Tibial nerve (tissue), 3 donors: ENCODE measurements around the gene NRXN3.

Experiments used
- POLR2A ChIP-seq, 2 donors: fragments of 450-650 bp; IDR thresholded peaks; one replicate each; pipeline ENCODE4 v1.6.1; 2017; ENCODE audit warnings: antibody characterized with exemption in 2 of 2, mild to moderate bottlenecking in 2 of 2, moderate library complexity in 2 of 2
- TF ChIP-seq, protein P1 (sequence below), 5 experiments: fragments of 200-600 bp in 3 of 5; fragments of 450-650 bp in 2 of 5; sonication (generic) in 3 of 5; IDR thresholded peaks; one replicate each; pipeline ENCODE4 v1.5.1; 2016 to 2019; ENCODE audit warnings: antibody characterized with exemption in 5 of 5, mild to moderate bottlenecking in 3 of 5, moderate library complexity in 2 of 5

DNA sequence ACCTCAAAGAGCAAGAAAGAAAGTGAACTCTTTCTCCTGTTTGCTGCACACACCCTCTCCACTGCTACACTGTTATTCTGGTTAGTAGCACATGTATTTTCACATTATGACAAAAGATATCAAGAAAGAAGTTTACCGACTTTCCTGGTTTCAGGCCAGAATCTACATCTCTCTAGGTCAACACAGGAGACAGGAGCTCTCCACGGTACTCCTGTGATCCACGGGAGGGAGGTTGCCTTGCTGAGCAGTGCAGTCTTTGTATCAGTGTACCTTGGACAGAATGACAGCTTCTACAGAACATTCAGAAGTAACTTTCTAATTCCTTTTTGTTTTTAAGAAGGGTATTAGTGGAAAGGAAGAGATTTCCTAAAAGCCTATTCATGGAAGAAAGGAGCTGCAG lies 805.6 kb downstream of the NRXN3 start:
- TF ChIP-seq, protein P1, sequence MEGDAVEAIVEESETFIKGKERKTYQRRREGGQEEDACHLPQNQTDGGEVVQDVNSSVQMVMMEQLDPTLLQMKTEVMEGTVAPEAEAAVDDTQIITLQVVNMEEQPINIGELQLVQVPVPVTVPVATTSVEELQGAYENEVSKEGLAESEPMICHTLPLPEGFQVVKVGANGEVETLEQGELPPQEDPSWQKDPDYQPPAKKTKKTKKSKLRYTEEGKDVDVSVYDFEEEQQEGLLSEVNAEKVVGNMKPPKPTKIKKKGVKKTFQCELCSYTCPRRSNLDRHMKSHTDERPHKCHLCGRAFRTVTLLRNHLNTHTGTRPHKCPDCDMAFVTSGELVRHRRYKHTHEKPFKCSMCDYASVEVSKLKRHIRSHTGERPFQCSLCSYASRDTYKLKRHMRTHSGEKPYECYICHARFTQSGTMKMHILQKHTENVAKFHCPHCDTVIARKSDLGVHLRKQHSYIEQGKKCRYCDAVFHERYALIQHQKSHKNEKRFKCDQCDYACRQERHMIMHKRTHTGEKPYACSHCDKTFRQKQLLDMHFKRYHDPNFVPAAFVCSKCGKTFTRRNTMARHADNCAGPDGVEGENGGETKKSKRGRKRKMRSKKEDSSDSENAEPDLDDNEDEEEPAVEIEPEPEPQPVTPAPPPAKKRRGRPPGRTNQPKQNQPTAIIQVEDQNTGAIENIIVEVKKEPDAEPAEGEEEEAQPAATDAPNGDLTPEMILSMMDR (IDR thresholded peaks at IDR 0.05), result no peak
- no peak for TF ChIP-seq POLR2A (IDR thresholded peaks at IDR 0.05)
